Fibroblast of mammary gland (primary cell): ENCODE measurements around the gene CFAP52.

Experiments used
- DNase-seq: peaks from one replicate; pipeline ENCODE4 v3.0.0-alpha.2; 2010; ENCODE audit warnings: low read depth
- H3K4me3 ChIP-seq: 2 replicates; pipeline ENCODE4 v1.5.1; 2011; ENCODE audit warnings: low read depth, mild to moderate bottlenecking, low read length, moderate library complexity; ENCODE audit not compliant: control insufficient read depth
- CTCF ChIP-seq: conservative IDR thresholded peaks from 2 replicates; pipeline ENCODE4 v1.5.1; 2011; ENCODE audit warnings: low read depth, low read length, inconsistent platforms; ENCODE audit not compliant: control insufficient read depth, insufficient read depth

Gene CFAP52

GRCh38 chr17:9576521-9577372 is at the start of gene CFAP52:
Gene CFAP52 (plus strand): TSS chr17:9576642. CDS start chr17:9576696, 54 bp downstream.
- peak; percentile 84 for TF ChIP-seq CTCF
- DNase-seq = peak; percentile 74
- H3K4me3 ChIP-seq = peak within 1 kb of the TSS; percentile 94

- no peak for TF ChIP-seq CTCF
- no peak for DNase-seq
- no peak overlapping the region for H3K4me3 ChIP-seq
Measured at GRCh38 chr17:9527788-9528187, 48.7 kb upstream of the CFAP52 start.

- peak; percentile 60 for DNase-seq
- H3K4me3 ChIP-seq = no peak overlapping the region
- peak; percentile 75 for TF ChIP-seq CTCF
Measured at GRCh38 chr17:9529033-9529700, 47.3 kb upstream of the CFAP52 start.

GRCh38 chr17:9531034-9531433 is 45.4 kb upstream of the CFAP52 start:
- H3K4me3 ChIP-seq = no peak overlapping the region
- DNase-seq = no peak
- TF ChIP-seq CTCF = no peak

- no peak overlapping the region for H3K4me3 ChIP-seq
- no peak for TF ChIP-seq CTCF
- DNase-seq = no peak
Measured at GRCh38 chr17:9532715-9533114, 43.7 kb upstream of the CFAP52 start.

- no peak for DNase-seq
- H3K4me3 ChIP-seq = no peak overlapping the region
- no peak for TF ChIP-seq CTCF
Measured at GRCh38 chr17:9533441-9533840, 43.0 kb upstream of the CFAP52 start.
